PC-9 (cell line): ENCODE data around the gene CLEC18C.
"Not testable (repeated sequence)": the region's sequence is repeated elsewhere in the genome, so short reads cannot be mapped to it uniquely, and the experiment has no call there.

ENCODE experiments used
- EZH2 ChIP-seq: fragments of 200-600 bp; sonication (generic); IDR thresholded peaks from 2 replicates; pipeline ENCODE4 v1.8.0; 2017; ENCODE audit warnings: antibody characterized with exemption, low read depth
- TF ChIP-seq, protein P1 (sequence below): fragments of 200-600 bp; sonication (generic); conservative IDR thresholded peaks from 2 replicates; pipeline ENCODE4 v1.6.1; 2017; ENCODE audit warnings: mixed run types, antibody characterized with exemption, mild to moderate bottlenecking, moderate library complexity

DNA sequence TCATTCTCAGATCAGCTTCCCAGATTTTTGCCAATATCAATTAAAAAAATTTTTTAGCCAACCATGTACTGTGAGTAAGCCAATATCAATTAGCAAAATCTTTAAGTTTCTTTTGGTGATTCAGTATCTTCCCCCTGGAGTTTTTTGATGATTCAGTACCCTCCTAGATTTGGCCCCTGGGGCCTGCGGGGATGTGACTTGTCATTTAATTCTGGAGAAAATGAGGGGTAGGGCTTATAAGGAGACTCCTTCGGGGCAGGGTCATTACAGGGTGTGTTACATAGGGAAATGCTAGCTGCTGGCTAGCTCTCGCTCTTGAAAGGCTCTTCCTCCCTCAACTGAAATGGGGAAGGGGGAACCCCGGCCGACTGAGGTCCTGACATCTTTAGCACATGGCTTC, 17.0 kb downstream of the CLEC18C start:
- TF ChIP-seq, protein P1, sequence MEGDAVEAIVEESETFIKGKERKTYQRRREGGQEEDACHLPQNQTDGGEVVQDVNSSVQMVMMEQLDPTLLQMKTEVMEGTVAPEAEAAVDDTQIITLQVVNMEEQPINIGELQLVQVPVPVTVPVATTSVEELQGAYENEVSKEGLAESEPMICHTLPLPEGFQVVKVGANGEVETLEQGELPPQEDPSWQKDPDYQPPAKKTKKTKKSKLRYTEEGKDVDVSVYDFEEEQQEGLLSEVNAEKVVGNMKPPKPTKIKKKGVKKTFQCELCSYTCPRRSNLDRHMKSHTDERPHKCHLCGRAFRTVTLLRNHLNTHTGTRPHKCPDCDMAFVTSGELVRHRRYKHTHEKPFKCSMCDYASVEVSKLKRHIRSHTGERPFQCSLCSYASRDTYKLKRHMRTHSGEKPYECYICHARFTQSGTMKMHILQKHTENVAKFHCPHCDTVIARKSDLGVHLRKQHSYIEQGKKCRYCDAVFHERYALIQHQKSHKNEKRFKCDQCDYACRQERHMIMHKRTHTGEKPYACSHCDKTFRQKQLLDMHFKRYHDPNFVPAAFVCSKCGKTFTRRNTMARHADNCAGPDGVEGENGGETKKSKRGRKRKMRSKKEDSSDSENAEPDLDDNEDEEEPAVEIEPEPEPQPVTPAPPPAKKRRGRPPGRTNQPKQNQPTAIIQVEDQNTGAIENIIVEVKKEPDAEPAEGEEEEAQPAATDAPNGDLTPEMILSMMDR = not testable (repeated sequence)
- not testable (repeated sequence) for TF ChIP-seq EZH2
